Stimulated activated CD8-positive, alpha-beta memory T cell treated with anti-CD3 and anti-CD28 coated beads, Interleukin-12 subunit alpha, Interleukin-12 subunit beta, amount 100 ng/mL, for 4 hours (primary cell): ENCODE measurements around the gene FAM43A.

ENCODE experiments used
- DNase-seq: peaks from one replicate; pipeline ENCODE4 v3.0.0-alpha.2; 2020; ENCODE audit warnings: low read depth

The FAM43A gene

GRCh38 chr3:194711286-194711685, 25.6 kb downstream of the FAM43A start:
- DNase-seq = no peak

GRCh38 chr3:194711913-194712312, 26.2 kb downstream of the FAM43A start:
- no peak for DNase-seq

- no peak for DNase-seq
These were observed 27.8 kb downstream of the FAM43A start for GRCh38 chr3:194713299-194714136.

DNA sequence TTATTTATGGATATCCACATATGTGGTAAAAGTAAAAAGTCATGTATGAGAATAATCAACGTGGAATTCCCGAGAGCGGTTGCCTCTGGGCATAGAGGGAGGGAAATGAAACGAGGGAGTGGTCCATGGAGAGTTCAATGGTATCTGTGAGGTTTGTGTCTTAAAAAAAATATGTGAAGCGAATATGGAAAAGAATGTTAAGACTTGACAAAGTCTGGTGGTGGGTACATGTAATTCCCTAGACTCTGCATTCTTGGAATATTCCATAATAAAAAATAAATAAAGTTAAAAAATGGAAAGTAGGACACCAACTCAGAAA, 28.4 kb downstream of the FAM43A start:
- no peak for DNase-seq

GRCh38 chr3:194714564-194714963, 28.9 kb downstream of the FAM43A start:
- DNase-seq = no peak

- DNase-seq = no peak
These were observed 29.5 kb downstream of the FAM43A start for GRCh38 chr3:194715022-194715800.

GRCh38 chr3:194718079-194718478, 32.4 kb downstream of the FAM43A start:
- DNase-seq = no peak

GRCh38 chr3:194720048-194720447, 34.4 kb downstream of the FAM43A start:
- no peak for DNase-seq

DNA sequence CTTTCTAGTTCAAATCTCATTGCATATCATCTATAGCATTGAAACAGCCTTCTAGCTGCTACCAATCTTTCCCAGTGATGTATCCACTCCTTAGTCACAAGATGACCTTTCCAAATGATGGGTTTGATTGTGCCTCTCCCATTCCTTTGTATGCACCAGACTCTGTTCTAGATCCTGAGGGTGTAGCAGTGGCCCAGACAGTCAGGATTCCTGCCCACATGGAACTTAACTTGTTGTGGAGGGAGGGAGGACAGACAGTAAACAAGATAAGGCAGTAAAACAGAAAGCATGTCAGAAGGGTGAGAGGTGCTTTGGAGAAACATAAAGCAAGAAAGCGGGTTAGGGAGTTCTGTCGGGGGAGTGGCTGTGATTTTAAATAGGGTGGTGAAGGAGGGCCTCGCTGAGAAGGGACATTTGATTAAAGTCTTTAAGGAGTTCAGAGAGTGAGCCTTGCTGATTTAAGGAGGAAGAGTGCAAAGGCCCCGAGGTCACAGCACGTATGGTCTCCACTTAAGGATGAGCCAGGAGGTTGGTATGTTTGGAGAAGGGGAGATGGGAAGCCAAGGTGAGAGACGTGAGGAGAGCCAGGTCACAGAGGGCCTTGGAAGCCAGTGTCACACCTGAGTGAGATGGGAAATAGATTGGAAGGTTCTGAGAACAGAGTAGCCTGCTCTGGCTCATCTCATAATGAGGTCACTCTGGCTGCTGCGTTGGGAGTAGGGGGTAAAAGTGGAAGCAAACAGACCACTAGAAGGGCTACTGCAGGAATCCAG, 38.3 kb downstream of the FAM43A start:
- DNase-seq = no peak

GRCh38 chr3:194725346-194725745, 39.7 kb downstream of the FAM43A start:
- DNase-seq = no peak

DNA sequence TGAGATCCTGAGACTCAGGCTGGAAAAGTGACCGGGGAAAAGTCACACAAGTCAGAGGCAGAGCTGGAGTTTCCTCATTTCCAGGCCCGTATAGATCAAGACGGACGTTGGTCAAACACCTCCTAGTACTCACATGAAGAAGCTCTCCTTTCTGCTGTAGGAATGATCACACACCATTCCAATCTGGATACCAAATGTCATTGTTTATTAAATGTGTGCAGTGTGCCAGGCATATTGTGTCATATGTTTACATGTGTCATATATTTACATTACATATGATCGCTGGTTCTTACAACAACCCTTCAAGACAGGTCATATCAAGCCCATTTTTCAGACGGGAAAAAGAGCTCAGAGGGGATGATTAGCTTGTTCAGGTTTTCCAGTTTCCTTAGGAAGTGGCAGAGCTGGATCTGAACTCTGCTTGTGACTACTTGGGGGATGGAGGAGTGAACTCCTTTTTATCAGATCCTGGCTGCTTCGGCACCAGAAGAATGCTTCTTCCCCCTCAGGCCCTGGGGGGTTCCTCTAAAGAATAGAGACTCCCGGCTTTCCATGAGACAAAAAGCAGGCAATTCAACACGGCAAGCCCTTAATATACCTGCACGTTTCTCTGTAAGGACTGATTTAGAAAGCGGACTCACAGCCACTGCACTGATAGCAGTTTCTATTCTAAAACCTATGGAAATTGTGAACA, 41.9 kb downstream of the FAM43A start:
- no peak for DNase-seq

- DNase-seq = no peak
These were observed 43.3 kb downstream of the FAM43A start for GRCh38 chr3:194728986-194729385.

- DNase-seq = no peak
These were observed 44.7 kb downstream of the FAM43A start for GRCh38 chr3:194730365-194730764.

DNA sequence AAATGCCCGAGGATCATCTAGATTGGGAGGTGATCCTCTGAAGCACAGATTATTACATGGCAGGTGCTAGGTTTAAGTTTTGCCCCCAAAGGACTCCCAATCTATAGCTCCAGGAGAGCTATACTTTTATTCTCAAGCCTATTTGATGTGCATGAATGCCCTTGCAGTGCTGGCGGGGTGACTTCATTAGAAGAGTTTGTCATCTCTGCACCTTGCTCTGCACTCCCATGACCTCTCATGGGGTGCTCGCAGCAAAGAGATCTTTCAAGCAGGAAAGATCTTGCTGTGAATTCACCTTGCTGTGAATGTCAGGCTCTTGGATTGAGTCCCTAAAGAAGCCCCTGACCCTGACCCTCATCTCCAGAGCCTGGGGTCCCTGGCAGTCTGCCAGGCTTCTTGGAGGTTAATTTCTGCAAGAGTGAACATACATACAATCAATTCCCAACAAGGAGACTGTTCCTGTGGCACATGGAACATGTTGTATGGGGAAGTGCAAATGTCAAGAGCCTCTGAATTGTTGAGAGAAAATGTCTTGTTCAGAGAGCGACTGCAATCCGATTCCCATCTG, 45.9 kb downstream of the FAM43A start:
- no peak for DNase-seq

GRCh38 chr3:194732617-194733016, 46.9 kb downstream of the FAM43A start:
- no peak for DNase-seq

- no peak for DNase-seq
These were observed 50.7 kb downstream of the FAM43A start for GRCh38 chr3:194736277-194736895.

- no peak for DNase-seq
These were observed 51.4 kb downstream of the FAM43A start for GRCh38 chr3:194736896-194737600.
